GM18868 (cell line): ENCODE data around the gene SLC30A2.

Experiments used
- ATAC-seq: cut with Tn5 transposase; IDR thresholded peaks from one replicate; pipeline ENCODE4 v1.9.1; 2021; ENCODE audit warnings: mild to moderate bottlenecking, moderate library complexity; ENCODE audit not compliant: unreplicated experiment

The SLC30A2 gene

GRCh38 chr1:26041978-26042377 lies 3.9 kb downstream of the SLC30A2 start:
- no peak for ATAC-seq

GRCh38 chr1:26041401-26041800 lies 4.5 kb downstream of the SLC30A2 start:
- ATAC-seq: no peak

GRCh38 chr1:26038904-26039303 lies 7.0 kb downstream of the SLC30A2 start:
- ATAC-seq: no peak

GRCh38 chr1:26038477-26038876 lies 7.4 kb downstream of the SLC30A2 start:
- no peak for ATAC-seq

GRCh38 chr1:26037904-26038303 lies 8.0 kb downstream of the SLC30A2 start:
- ATAC-seq: no peak

- no peak for ATAC-seq
Measured at GRCh38 chr1:26036756-26037281, 9.1 kb downstream of the SLC30A2 start.

GRCh38 chr1:26035959-26036755 lies 9.8 kb downstream of the SLC30A2 start:
- peak; percentile 66 for ATAC-seq

GRCh38 chr1:26035203-26035958 lies 10.5 kb downstream of the SLC30A2 start:
- peak; percentile 86 for ATAC-seq

GRCh38 chr1:26034504-26035202 lies 11.3 kb downstream of the SLC30A2 start:
- no peak for ATAC-seq

GRCh38 chr1:26032656-26033357 lies 13.1 kb downstream of the SLC30A2 start:
- ATAC-seq: no peak

GRCh38 chr1:26031611-26032220 lies 14.2 kb downstream of the SLC30A2 start:
- no peak for ATAC-seq

- no peak for ATAC-seq
Measured at GRCh38 chr1:26031196-26031595, 14.7 kb downstream of the SLC30A2 start.

- ATAC-seq: no peak
Measured at GRCh38 chr1:26029864-26030481, 15.9 kb downstream of the SLC30A2 start.

- ATAC-seq: no peak
Measured at GRCh38 chr1:26029054-26029863, 16.7 kb downstream of the SLC30A2 start.

- no peak for ATAC-seq
Measured at GRCh38 chr1:26028490-26028980, 17.4 kb downstream of the SLC30A2 start.

GRCh38 chr1:26027716-26028489 lies 18.0 kb downstream of the SLC30A2 start:
- no peak for ATAC-seq

- ATAC-seq: no peak
Measured at GRCh38 chr1:26025517-26025916, 20.4 kb downstream of the SLC30A2 start.

- ATAC-seq: no peak
Measured at GRCh38 chr1:26025060-26025459, 20.9 kb downstream of the SLC30A2 start.
